ENCODE data around the gene MAD1L1. TPM values are rescaled to one million over a fixed set of nuclear protein-coding genes. Genes with fewer than 3 reads are reported as not detected.

The MAD1L1 gene
- total and polyA plus RNA-seq, 2 experiments from 2014 or later, result 38.2 to 69.8 TPM

GRCh38 chr7:2108071-2108455, 124.7 kb downstream of the MAD1L1 start:
- Histone ChIP-seq H3K4me2 (ENCODE audit: unreplicated experiment) (no peak overlapping the region), H3K36me3 (ENCODE audit: low read depth) (no peaks in the 10 kb centered on the region), H3K79me2 (ENCODE audit: insufficient read depth) (peaks cover 13% of the 10 kb centered on the region; the same call in 1 of the 2 replicates), H3K9ac (no peak overlapping the region), H2AFZ (no peak overlapping the region), H3K4me1 (ENCODE audit: insufficient read depth) (peaks cover 21% of the 10 kb centered on the region), H3K9me2 (ENCODE audit: insufficient read depth) (no peaks in the 10 kb centered on the region), H3K27ac (no peak overlapping the region), H3K9me3 (ENCODE audit: low read depth) (no peaks in the 10 kb centered on the region), H3F3A (ENCODE audit: insufficient read depth) (peaks cover 5% of the 10 kb centered on the region; the same call in 1 of the 2 replicates), H4K20me1 (ENCODE audit: insufficient read depth) (no peaks in the 10 kb centered on the region), H3K4me3 (no peak overlapping the region), H3K27me3 (replicated peaks; ENCODE audit: insufficient read depth) (no peaks in the 10 kb centered on the region)
- 92 to 95% methylated on average over 9 of the region's 9 CpGs for WGBS, 2 experiments (ENCODE audit: low coverage in 1 of 2, low lambda C conversion rate in 2 of 2, missing lambda C conversion rate in 2 of 2)
- in situ Hi-C loops (cut with MboI), result no loop called here
- no peak for DNase-seq
- TF ChIP-seq EZH2 (IDR thresholded peaks at IDR 0.05; ENCODE audit: insufficient read depth, poor library complexity, severe bottlenecking) (no peak), EZH2phosphoT487 (IDR thresholded peaks at IDR 0.05; ENCODE audit: insufficient read depth, low read depth) (no peak)

GRCh38 chr7:2107386-2108070, 125.2 kb downstream of the MAD1L1 start:
- peaks cover 21% of the 10 kb centered on the region for H3K4me1 ChIP-seq (ENCODE audit: insufficient read depth)
- in situ Hi-C loops (cut with MboI), result no loop called here
- no peaks in the 10 kb centered on the region for H3K36me3 ChIP-seq (ENCODE audit: low read depth)
- no peak overlapping the region for H3K4me3 ChIP-seq
- H3K27me3 ChIP-seq (replicated peaks; ENCODE audit: insufficient read depth), result no peaks in the 10 kb centered on the region
- peaks cover 13% of the 10 kb centered on the region; the same call in 1 of the 2 replicates for H3K79me2 ChIP-seq (ENCODE audit: insufficient read depth)
- no peaks in the 10 kb centered on the region for H3K9me2 ChIP-seq (ENCODE audit: insufficient read depth)
- no peaks in the 10 kb centered on the region for H4K20me1 ChIP-seq (ENCODE audit: insufficient read depth)
- H3K9me3 ChIP-seq (ENCODE audit: low read depth), result no peaks in the 10 kb centered on the region
- TF ChIP-seq EZH2 (IDR thresholded peaks at IDR 0.05; ENCODE audit: insufficient read depth, poor library complexity, severe bottlenecking), result no peak
- TF ChIP-seq EZH2phosphoT487 (IDR thresholded peaks at IDR 0.05; ENCODE audit: insufficient read depth, low read depth), result no peak
- DNase-seq, result no peak
- H2AFZ ChIP-seq, result no peak overlapping the region
- H3K9ac ChIP-seq, result no peak overlapping the region
- H3K4me2 ChIP-seq (ENCODE audit: unreplicated experiment), result no peak overlapping the region
- H3K27ac ChIP-seq, result no peak overlapping the region
- WGBS, 2 experiments (ENCODE audit: low coverage in 1 of 2, low lambda C conversion rate in 2 of 2, missing lambda C conversion rate in 2 of 2), result 88 to 91% methylated on average over 21 of the region's 21 CpGs
- H3F3A ChIP-seq (ENCODE audit: insufficient read depth), result peaks cover 5% of the 10 kb centered on the region; the same call in 1 of the 2 replicates

- H2AFZ ChIP-seq, result no peak overlapping the region
- H3K27ac ChIP-seq, result no peak overlapping the region
- H3K4me1 ChIP-seq (ENCODE audit: insufficient read depth), result peaks cover 21% of the 10 kb centered on the region
- in situ Hi-C loops (cut with MboI), result no loop called here
- 78 to 81% methylated on average over 13 to 15 of the region's 15 CpGs for WGBS, 2 experiments (ENCODE audit: low coverage in 1 of 2, low lambda C conversion rate in 2 of 2, missing lambda C conversion rate in 2 of 2)
- no peak overlapping the region for H3K9ac ChIP-seq
- no peak overlapping the region for H3K4me3 ChIP-seq
- no peaks in the 10 kb centered on the region for H3K27me3 ChIP-seq (replicated peaks; ENCODE audit: insufficient read depth)
- peak; percentile 40 for DNase-seq
- no peak overlapping the region for H3K4me2 ChIP-seq (ENCODE audit: unreplicated experiment)
- H4K20me1 ChIP-seq (ENCODE audit: insufficient read depth), result no peaks in the 10 kb centered on the region
- H3K79me2 ChIP-seq (ENCODE audit: insufficient read depth), result peaks cover 8% of the 10 kb centered on the region; the same call in 1 of the 2 replicates
- no peak for TF ChIP-seq EZH2 (IDR thresholded peaks at IDR 0.05; ENCODE audit: insufficient read depth, poor library complexity, severe bottlenecking)
- no peak for TF ChIP-seq EZH2phosphoT487 (IDR thresholded peaks at IDR 0.05; ENCODE audit: insufficient read depth, low read depth)
- no peaks in the 10 kb centered on the region for H3K9me2 ChIP-seq (ENCODE audit: insufficient read depth)
- no peaks in the 10 kb centered on the region for H3K36me3 ChIP-seq (ENCODE audit: low read depth)
- no peaks in the 10 kb centered on the region for H3K9me3 ChIP-seq (ENCODE audit: low read depth)
- H3F3A ChIP-seq (ENCODE audit: insufficient read depth), result peaks cover 5% of the 10 kb centered on the region; the same call in 1 of the 2 replicates
These were observed 125.8 kb downstream of the MAD1L1 start for GRCh38 chr7:2106924-2107323.

- Histone ChIP-seq H3F3A (ENCODE audit: insufficient read depth) (peaks cover 5% of the 10 kb centered on the region; the same call in 1 of the 2 replicates), H3K79me2 (ENCODE audit: insufficient read depth) (peaks cover 3% of the 10 kb centered on the region; the same call in 1 of the 2 replicates), H3K9me3 (ENCODE audit: low read depth) (no peaks in the 10 kb centered on the region), H3K4me3 (no peak overlapping the region), H3K36me3 (ENCODE audit: low read depth) (no peaks in the 10 kb centered on the region), H4K20me1 (ENCODE audit: insufficient read depth) (no peaks in the 10 kb centered on the region), H3K4me1 (ENCODE audit: insufficient read depth) (peaks cover 21% of the 10 kb centered on the region), H3K27ac (no peak overlapping the region), H3K9me2 (ENCODE audit: insufficient read depth) (no peaks in the 10 kb centered on the region), H3K4me2 (ENCODE audit: unreplicated experiment) (no peak overlapping the region), H2AFZ (no peak overlapping the region), H3K9ac (no peak overlapping the region), H3K27me3 (replicated peaks; ENCODE audit: insufficient read depth) (no peaks in the 10 kb centered on the region)
- no peak for DNase-seq
- TF ChIP-seq EZH2 (IDR thresholded peaks at IDR 0.05; ENCODE audit: insufficient read depth, poor library complexity, severe bottlenecking) (no peak), EZH2phosphoT487 (IDR thresholded peaks at IDR 0.05; ENCODE audit: insufficient read depth, low read depth) (no peak)
- in situ Hi-C loops (cut with MboI), result no loop called here
- 94 to 96% methylated on average over 11 to 12 of the region's 12 CpGs for WGBS, 2 experiments (ENCODE audit: low coverage in 1 of 2, low lambda C conversion rate in 2 of 2, missing lambda C conversion rate in 2 of 2)
These were observed 126.3 kb downstream of the MAD1L1 start for GRCh38 chr7:2106440-2106839.
